Neural cell (in vitro differentiated cells): ENCODE measurements around the gene TOGARAM2. TPM values are rescaled to one million over a fixed set of nuclear protein-coding genes. Genes with fewer than 3 reads are reported as not detected.

Experiments used
- H2AFZ ChIP-seq: fragments of 200-600, 300-800 bp; sonication (generic), shearing (Covaris generic); 2 replicates; pipeline ENCODE4 v1.6.0; 2014; ENCODE audit warnings: low read depth, mild to moderate bottlenecking, antibody characterized with exemption, low read length, moderate library complexity
- H3F3A ChIP-seq: fragments of 200-600 bp; shearing (Covaris generic); 2 replicates; pipeline ENCODE4 v1.6.1; 2016; ENCODE audit warnings: mild to moderate bottlenecking, moderate library complexity, mixed read lengths, antibody characterized with exemption, low read length; ENCODE audit not compliant: insufficient read depth, poor library complexity, severe bottlenecking
- H3K27ac ChIP-seq: fragments of 200-600, 300-800 bp; sonication (generic), shearing (Covaris generic); 2 replicates; pipeline ENCODE4 v1.5.1; 2014; ENCODE audit warnings: mild to moderate bottlenecking, low read length, moderate library complexity
- H3K27me3 ChIP-seq: fragments of 300-800, 200-600 bp; sonication (generic), shearing (Covaris generic); 2 replicates; pipeline ENCODE4 v1.6.0; 2014; ENCODE audit warnings: mild to moderate bottlenecking, low read depth, low read length, moderate library complexity; ENCODE audit not compliant: insufficient read depth
- H3K36me3 ChIP-seq: fragments of 300-800, 200-600 bp; sonication (generic), shearing (Covaris generic); 2 replicates; pipeline ENCODE4 v1.5.1; 2014; ENCODE audit warnings: mild to moderate bottlenecking, antibody characterized with exemption, low read length, moderate library complexity; ENCODE audit not compliant: insufficient read depth
- H3K4me2 ChIP-seq: fragments of 300-800, 200-600 bp; sonication (generic), shearing (Covaris generic); 2 replicates; pipeline ENCODE4 v1.6.0; 2014; ENCODE audit warnings: mild to moderate bottlenecking, low read length
- H3K4me3 ChIP-seq: fragments of 300-800, 200-600 bp; sonication (generic), shearing (Covaris generic); 2 replicates; pipeline ENCODE4 v1.5.1; 2014; ENCODE audit warnings: mild to moderate bottlenecking, low read length, moderate library complexity
- H3K79me2 ChIP-seq: fragments of 200-600 bp; shearing (Covaris generic); replicated peaks from 2 replicates; pipeline ENCODE4 v1.6.0; 2014; ENCODE audit warnings: mild to moderate bottlenecking, low read length, moderate library complexity; ENCODE audit not compliant: insufficient read depth
- H3K9ac ChIP-seq: fragments of 300-800, 200-600 bp; sonication (generic), shearing (Covaris generic); 2 replicates; pipeline ENCODE4 v1.6.1; 2016; ENCODE audit warnings: mild to moderate bottlenecking, low read length, mixed read lengths
- H3K9me2 ChIP-seq: fragments of 200-600 bp; shearing (Covaris generic); 2 replicates; pipeline ENCODE4 v1.6.1; 2016; ENCODE audit warnings: mild to moderate bottlenecking, low read length, mixed read lengths; ENCODE audit not compliant: insufficient read depth
- H3K9me3 ChIP-seq: fragments of 200-600, 300-800 bp; sonication (generic), shearing (Covaris generic); 2 replicates; pipeline ENCODE4 v1.6.1; 2016; ENCODE audit warnings: mild to moderate bottlenecking, mixed run types, low read length, moderate library complexity, mixed read lengths
- H4K20me1 ChIP-seq: fragments of 200-600 bp; shearing (Covaris generic); 2 replicates; pipeline ENCODE4 v1.6.1; 2016; ENCODE audit warnings: mild to moderate bottlenecking, mixed run types; ENCODE audit not compliant: insufficient read depth
- EP300 ChIP-seq: fragments of 450-650 bp; conservative IDR thresholded peaks from 2 replicates; pipeline ENCODE4 v1.6.1; 2014; ENCODE audit warnings: antibody characterized with exemption, mild to moderate bottlenecking, moderate library complexity; ENCODE audit not compliant: poor library complexity, severe bottlenecking
- EZH2 ChIP-seq: fragments of 200-600, 300-800 bp; shearing (Covaris generic), sonication (generic); IDR thresholded peaks from 2 replicates; pipeline ENCODE4 v1.6.1; 2014; ENCODE audit warnings: antibody characterized with exemption, low read length, borderline replicate concordance, mild to moderate bottlenecking; ENCODE audit not compliant: insufficient read depth, poor library complexity, severe bottlenecking
- MXI1 ChIP-seq: fragments of 450-650 bp; conservative IDR thresholded peaks from 2 replicates; pipeline ENCODE4 v1.6.1; 2014; ENCODE audit warnings: antibody characterized with exemption, mild to moderate bottlenecking; ENCODE audit not compliant: poor library complexity, severe bottlenecking
- POLR2AphosphoS5 ChIP-seq: IDR thresholded peaks from 2 replicates; pipeline ENCODE4 v1.6.1; 2012
- RAD21 ChIP-seq: fragments of 450-650 bp; conservative IDR thresholded peaks from 2 replicates; pipeline ENCODE4 v1.6.1; 2014; ENCODE audit warnings: antibody characterized with exemption, mild to moderate bottlenecking, moderate library complexity
- SMC3 ChIP-seq: fragments of 450-650 bp; conservative IDR thresholded peaks from 2 replicates; pipeline ENCODE4 v1.6.1; 2014; ENCODE audit warnings: antibody characterized with exemption, mild to moderate bottlenecking, moderate library complexity; ENCODE audit not compliant: poor library complexity
- TAF1 ChIP-seq: IDR thresholded peaks from 2 replicates; pipeline ENCODE4 v1.6.1; 2012; ENCODE audit warnings: low read depth
- polyA plus RNA-seq: library from polyadenylated mRNA; depleted of rRNA; stranded (reverse); fragments of >200 nt; gene quantifications from 2 replicates; pipeline ENCODE4 v1.2.3, GENCODE V29; 2014
- TF ChIP-seq, protein P1 (sequence below): fragments of 450-650 bp; IDR thresholded peaks from 2 replicates; pipeline ENCODE4 v1.5.1; 2014; ENCODE audit warnings: antibody characterized with exemption, mild to moderate bottlenecking, moderate library complexity; ENCODE audit not compliant: poor library complexity, severe bottlenecking
- TF ChIP-seq, protein P2 (sequence below): IDR thresholded peaks from 2 replicates; pipeline ENCODE4 v1.6.1; 2012; ENCODE audit warnings: borderline replicate concordance

TOGARAM2 gene
- polyA plus RNA-seq, 1 donor from 2014 or later: 0.10 TPM

GRCh38 chr2:28970464-28971160 is 10.5 kb upstream of the TOGARAM2 start:
- TF ChIP-seq RAD21 (no peak), POLR2AphosphoS5 (no peak), EP300 (no peak), EZH2 (no peak), MXI1 (no peak), TAF1 (no peak)
- TF ChIP-seq, protein P1, sequence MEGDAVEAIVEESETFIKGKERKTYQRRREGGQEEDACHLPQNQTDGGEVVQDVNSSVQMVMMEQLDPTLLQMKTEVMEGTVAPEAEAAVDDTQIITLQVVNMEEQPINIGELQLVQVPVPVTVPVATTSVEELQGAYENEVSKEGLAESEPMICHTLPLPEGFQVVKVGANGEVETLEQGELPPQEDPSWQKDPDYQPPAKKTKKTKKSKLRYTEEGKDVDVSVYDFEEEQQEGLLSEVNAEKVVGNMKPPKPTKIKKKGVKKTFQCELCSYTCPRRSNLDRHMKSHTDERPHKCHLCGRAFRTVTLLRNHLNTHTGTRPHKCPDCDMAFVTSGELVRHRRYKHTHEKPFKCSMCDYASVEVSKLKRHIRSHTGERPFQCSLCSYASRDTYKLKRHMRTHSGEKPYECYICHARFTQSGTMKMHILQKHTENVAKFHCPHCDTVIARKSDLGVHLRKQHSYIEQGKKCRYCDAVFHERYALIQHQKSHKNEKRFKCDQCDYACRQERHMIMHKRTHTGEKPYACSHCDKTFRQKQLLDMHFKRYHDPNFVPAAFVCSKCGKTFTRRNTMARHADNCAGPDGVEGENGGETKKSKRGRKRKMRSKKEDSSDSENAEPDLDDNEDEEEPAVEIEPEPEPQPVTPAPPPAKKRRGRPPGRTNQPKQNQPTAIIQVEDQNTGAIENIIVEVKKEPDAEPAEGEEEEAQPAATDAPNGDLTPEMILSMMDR: no peak
- TF ChIP-seq, protein P2, sequence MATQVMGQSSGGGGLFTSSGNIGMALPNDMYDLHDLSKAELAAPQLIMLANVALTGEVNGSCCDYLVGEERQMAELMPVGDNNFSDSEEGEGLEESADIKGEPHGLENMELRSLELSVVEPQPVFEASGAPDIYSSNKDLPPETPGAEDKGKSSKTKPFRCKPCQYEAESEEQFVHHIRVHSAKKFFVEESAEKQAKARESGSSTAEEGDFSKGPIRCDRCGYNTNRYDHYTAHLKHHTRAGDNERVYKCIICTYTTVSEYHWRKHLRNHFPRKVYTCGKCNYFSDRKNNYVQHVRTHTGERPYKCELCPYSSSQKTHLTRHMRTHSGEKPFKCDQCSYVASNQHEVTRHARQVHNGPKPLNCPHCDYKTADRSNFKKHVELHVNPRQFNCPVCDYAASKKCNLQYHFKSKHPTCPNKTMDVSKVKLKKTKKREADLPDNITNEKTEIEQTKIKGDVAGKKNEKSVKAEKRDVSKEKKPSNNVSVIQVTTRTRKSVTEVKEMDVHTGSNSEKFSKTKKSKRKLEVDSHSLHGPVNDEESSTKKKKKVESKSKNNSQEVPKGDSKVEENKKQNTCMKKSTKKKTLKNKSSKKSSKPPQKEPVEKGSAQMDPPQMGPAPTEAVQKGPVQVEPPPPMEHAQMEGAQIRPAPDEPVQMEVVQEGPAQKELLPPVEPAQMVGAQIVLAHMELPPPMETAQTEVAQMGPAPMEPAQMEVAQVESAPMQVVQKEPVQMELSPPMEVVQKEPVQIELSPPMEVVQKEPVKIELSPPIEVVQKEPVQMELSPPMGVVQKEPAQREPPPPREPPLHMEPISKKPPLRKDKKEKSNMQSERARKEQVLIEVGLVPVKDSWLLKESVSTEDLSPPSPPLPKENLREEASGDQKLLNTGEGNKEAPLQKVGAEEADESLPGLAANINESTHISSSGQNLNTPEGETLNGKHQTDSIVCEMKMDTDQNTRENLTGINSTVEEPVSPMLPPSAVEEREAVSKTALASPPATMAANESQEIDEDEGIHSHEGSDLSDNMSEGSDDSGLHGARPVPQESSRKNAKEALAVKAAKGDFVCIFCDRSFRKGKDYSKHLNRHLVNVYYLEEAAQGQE: no peak
- Histone ChIP-seq H3K27ac (no peak overlapping the region), H3K4me3 (no peak overlapping the region), H3K4me2 (no peak overlapping the region), H4K20me1 (no peaks in the 10 kb centered on the region), H3K79me2 (no peaks in the 10 kb centered on the region), H3F3A (no peaks in the 10 kb centered on the region), H3K36me3 (no peaks in the 10 kb centered on the region), H3K9ac (no peak overlapping the region), H3K27me3 (no peaks in the 10 kb centered on the region), H2AFZ (no peak overlapping the region), H3K9me2 (no peaks in the 10 kb centered on the region), H3K9me3 (no peaks in the 10 kb centered on the region)

- H2AFZ ChIP-seq: no peak overlapping the region
- H4K20me1 ChIP-seq: no peaks in the 10 kb centered on the region
- H3K36me3 ChIP-seq: no peaks in the 10 kb centered on the region
- no peaks in the 10 kb centered on the region for H3F3A ChIP-seq
- no peaks in the 10 kb centered on the region for H3K9me2 ChIP-seq
- no peak overlapping the region for H3K4me3 ChIP-seq
- no peak overlapping the region for H3K4me2 ChIP-seq
- no peak overlapping the region for H3K27ac ChIP-seq
- no peaks in the 10 kb centered on the region for H3K79me2 ChIP-seq
- H3K27me3 ChIP-seq: no peaks in the 10 kb centered on the region
- H3K9ac ChIP-seq: no peak overlapping the region
- no peak for TF ChIP-seq POLR2AphosphoS5
- no peak for TF ChIP-seq MXI1
- TF ChIP-seq, protein P1: no peak
- TF ChIP-seq EZH2: no peak
- TF ChIP-seq EP300: no peak
- no peak for TF ChIP-seq RAD21
- no peak for TF ChIP-seq SMC3
- H3K9me3 ChIP-seq: no peaks in the 10 kb centered on the region
Measured at GRCh38 chr2:28972778-28973335, 8.2 kb upstream of the TOGARAM2 start.
